Lower leg skin (tissue), 4 donors: ENCODE data around the gene CACNG1. TPM values are rescaled to one million over a fixed set of nuclear protein-coding genes. Genes with fewer than 3 reads are reported as not detected.

Source experiments
- DNase-seq, 2 donors: peaks; one replicate each; pipeline ENCODE4 v3.0.0-alpha.2; 2019; ENCODE audit warnings: low spot score in 2 of 2
- H3K4me3 ChIP-seq: fragments of 200-600 bp; sonication (generic); 2 replicates; pipeline ENCODE4 v1.5.1; 2017; ENCODE audit warnings: mild to moderate bottlenecking, low read depth; ENCODE audit not compliant: poor library complexity, severe bottlenecking
- POLR2A ChIP-seq, 2 donors: fragments of 450-650 bp; IDR thresholded peaks; one replicate each; pipeline ENCODE4 v1.6.1; 2016 to 2017; ENCODE audit warnings: antibody characterized with exemption in 2 of 2, mild to moderate bottlenecking in 1 of 2, moderate library complexity in 1 of 2
- WGBS, 2 donors: methylation state at CpG; one replicate each; pipeline ENCODE4 v1.1.5; 2018; 5-methylcytosine and 5-hydroxymethylcytosine counted together
- intact Hi-C: fragments of 100-400 bp; cut with DNase I; formaldehyde crosslinking; loops from one replicate; pipeline ENCODE4 v1.15.0; 2023; ENCODE audit warnings: low total_unique reads
- total RNA-seq, 4 donors: library from RNA; depleted of rRNA; stranded (reverse); fragments of >200 nt; gene quantifications; one replicate each; pipeline ENCODE4 v1.1.0, GENCODE V29; 2016
- TF ChIP-seq, protein P1 (sequence below), 3 donors: fragments of 450-650 bp; IDR thresholded peaks; one replicate each; pipeline ENCODE4 v1.5.1; 2016; ENCODE audit warnings: antibody characterized with exemption in 3 of 3, mild to moderate bottlenecking in 3 of 3, moderate library complexity in 2 of 3

CACNG1 gene
- total RNA-seq, 4 donors from 2014 or later: not detected

DNA sequence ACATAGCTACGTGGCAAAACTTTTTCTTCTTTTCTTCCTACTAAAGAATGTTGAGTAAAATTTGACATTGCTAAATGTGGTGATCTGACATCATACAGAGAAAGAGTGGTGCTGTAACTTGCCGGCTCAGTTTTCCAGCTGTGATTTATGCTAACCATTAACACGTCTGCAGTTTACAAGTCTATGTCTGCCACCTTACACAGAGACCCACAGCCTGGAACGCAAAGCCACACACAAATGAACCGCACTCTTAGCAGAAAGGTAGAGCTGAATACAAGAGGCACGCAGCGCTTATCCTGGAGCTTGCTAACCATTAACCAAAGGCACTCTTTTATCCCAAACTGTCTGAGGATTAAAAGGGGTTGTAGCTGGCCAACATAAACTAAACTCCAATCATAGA lies 31.9 kb downstream of the CACNG1 start:
- WGBS, 2 donors: 75 to 78% methylated on average over 7 of the region's 7 CpGs
- H3K4me3 ChIP-seq: no peak overlapping the region
- intact Hi-C loops: no loop called here
- DNase-seq: no peak
- TF ChIP-seq, protein P1, sequence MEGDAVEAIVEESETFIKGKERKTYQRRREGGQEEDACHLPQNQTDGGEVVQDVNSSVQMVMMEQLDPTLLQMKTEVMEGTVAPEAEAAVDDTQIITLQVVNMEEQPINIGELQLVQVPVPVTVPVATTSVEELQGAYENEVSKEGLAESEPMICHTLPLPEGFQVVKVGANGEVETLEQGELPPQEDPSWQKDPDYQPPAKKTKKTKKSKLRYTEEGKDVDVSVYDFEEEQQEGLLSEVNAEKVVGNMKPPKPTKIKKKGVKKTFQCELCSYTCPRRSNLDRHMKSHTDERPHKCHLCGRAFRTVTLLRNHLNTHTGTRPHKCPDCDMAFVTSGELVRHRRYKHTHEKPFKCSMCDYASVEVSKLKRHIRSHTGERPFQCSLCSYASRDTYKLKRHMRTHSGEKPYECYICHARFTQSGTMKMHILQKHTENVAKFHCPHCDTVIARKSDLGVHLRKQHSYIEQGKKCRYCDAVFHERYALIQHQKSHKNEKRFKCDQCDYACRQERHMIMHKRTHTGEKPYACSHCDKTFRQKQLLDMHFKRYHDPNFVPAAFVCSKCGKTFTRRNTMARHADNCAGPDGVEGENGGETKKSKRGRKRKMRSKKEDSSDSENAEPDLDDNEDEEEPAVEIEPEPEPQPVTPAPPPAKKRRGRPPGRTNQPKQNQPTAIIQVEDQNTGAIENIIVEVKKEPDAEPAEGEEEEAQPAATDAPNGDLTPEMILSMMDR (IDR thresholded peaks at IDR 0.05): no peak
- no peak for TF ChIP-seq POLR2A (IDR thresholded peaks at IDR 0.05)

DNA sequence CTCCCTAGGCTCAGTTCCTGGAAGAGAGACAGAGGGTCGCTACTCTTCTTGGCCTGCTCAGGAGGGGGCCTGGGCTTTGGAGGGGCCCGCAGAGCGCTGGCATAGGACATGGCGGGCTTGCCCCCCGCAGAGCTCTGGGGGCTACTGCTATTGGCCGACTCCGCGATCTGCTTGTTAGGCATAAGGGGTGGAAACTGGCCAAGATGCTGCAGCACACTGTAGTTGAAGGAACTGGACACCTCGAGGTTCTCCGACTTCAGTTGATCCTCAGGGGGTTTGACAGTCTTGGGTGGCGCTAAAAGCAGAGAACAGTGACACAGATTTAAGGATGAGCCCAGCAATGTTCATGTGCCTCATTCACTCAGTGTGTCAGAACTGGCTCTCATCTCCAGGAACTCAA lies 33.9 kb downstream of the CACNG1 start:
- 95% methylated on average over 11 of the region's 11 CpGs for WGBS, 2 donors
- no peak for TF ChIP-seq POLR2A (IDR thresholded peaks at IDR 0.05)
- TF ChIP-seq, protein P1 (IDR thresholded peaks at IDR 0.05): no peak
- no peak for DNase-seq
- intact Hi-C loops: no loop called here
- no peak overlapping the region for H3K4me3 ChIP-seq

DNA sequence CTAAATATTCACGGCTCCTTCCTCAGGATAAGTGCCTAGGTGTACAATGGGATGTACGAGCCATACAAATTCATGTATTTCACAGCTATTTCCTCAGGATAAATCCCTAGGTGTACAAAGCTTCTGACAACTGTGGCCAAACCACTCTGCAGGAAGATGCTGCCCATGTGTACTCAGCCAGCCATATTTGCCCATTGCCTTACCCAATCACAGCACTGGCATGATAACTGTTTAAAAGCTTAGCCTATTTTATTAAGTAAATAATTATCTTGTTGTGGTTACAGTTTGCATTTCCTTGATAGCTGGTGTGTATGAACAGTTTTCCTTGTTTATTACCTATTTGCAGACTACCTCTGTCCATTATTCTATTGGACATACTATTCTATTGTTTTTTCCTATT lies 35.1 kb downstream of the CACNG1 start:
- no peak overlapping the region for H3K4me3 ChIP-seq
- DNase-seq: no peak
- intact Hi-C loops: no loop called here
- no peak for TF ChIP-seq POLR2A (IDR thresholded peaks at IDR 0.05)
- TF ChIP-seq, protein P1 (IDR thresholded peaks at IDR 0.05): no peak
- WGBS, 2 donors: 92 to 98% methylated on average over 2 of the region's 2 CpGs

DNA sequence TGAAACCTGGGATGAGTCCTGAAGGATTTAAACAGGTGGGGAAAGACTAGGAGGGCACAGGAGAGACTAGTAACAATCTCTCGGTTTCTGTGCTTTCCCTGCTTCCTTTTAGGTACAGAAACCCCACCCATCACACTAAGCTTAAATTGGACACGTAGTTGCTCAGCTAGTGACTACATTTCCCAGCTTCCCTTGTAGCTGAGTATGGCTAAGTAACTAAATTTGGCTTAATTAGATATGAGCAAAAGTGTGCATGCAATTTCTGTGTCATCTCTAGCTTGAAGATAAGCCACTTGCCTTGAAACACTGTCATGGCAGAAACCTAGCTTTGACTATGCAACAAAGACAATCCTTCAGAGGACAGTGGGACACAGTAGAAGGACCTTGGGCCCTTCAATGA lies 36.5 kb downstream of the CACNG1 start:
- TF ChIP-seq POLR2A (IDR thresholded peaks at IDR 0.05): no peak
- TF ChIP-seq, protein P1 (IDR thresholded peaks at IDR 0.05): no peak
- 78 to 90% methylated on average over 2 of the region's 2 CpGs for WGBS, 2 donors
- no peak overlapping the region for H3K4me3 ChIP-seq
- intact Hi-C loops: no loop called here
- DNase-seq: no peak

DNA sequence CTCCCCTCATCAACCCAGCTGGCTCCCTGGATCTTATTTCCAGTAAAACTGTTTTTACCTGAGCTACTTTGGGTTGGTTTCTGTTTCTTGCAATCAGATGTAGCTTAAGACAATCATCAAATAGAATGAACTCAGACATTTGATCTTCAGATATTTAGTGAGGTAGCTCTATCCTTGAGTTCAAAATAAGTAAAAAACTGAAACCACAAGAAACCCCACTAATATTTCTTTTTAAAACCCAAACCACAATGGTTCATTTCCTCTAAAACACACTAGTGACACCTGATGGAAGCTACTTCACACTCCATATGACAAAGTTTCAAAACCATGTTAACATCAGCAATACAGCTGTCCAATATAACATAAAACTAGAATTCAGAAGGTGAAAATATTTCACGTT lies 37.8 kb downstream of the CACNG1 start:
- WGBS, 2 donors: 70 to 73% methylated on average over 1 of the region's 1 CpG
- no peak overlapping the region for H3K4me3 ChIP-seq
- DNase-seq: no peak
- TF ChIP-seq, protein P1 (IDR thresholded peaks at IDR 0.05): no peak
- TF ChIP-seq POLR2A (IDR thresholded peaks at IDR 0.05): no peak
- intact Hi-C loops: no loop called here

DNA sequence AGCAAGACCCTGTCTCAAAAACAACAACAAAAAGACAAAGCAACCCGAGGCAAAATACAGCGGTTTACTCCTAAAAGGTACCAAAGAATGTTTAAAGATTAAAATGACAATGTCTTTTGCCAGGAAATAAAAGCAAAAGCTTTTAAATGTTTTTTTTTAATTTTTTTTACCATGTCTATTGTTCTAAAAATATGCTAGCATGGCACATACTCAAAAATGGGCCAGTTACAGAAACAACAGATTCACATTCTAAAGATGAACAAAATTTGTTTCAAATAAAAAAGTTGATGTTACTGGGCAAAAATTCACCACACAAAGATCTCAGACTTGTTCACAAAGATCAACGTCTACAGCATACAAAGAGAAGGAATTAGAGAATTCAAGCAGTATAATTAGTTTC lies 41.1 kb downstream of the CACNG1 start:
- intact Hi-C loops: no loop called here
- no peak for TF ChIP-seq POLR2A (IDR thresholded peaks at IDR 0.05)
- TF ChIP-seq, protein P1 (IDR thresholded peaks at IDR 0.05): no peak
- no peak overlapping the region for H3K4me3 ChIP-seq
- WGBS, 2 donors: 85 to 89% methylated on average over 3 of the region's 3 CpGs
- DNase-seq: no peak
